HG02884 (cell line): ENCODE results near the gene CLBA1.

Experiments used
- ATAC-seq: cut with Tn5 transposase; IDR thresholded peaks from one replicate; pipeline ENCODE4 v1.9.1; 2021; ENCODE audit warnings: mild to moderate bottlenecking, moderate library complexity; ENCODE audit not compliant: unreplicated experiment

CLBA1 gene

DNA sequence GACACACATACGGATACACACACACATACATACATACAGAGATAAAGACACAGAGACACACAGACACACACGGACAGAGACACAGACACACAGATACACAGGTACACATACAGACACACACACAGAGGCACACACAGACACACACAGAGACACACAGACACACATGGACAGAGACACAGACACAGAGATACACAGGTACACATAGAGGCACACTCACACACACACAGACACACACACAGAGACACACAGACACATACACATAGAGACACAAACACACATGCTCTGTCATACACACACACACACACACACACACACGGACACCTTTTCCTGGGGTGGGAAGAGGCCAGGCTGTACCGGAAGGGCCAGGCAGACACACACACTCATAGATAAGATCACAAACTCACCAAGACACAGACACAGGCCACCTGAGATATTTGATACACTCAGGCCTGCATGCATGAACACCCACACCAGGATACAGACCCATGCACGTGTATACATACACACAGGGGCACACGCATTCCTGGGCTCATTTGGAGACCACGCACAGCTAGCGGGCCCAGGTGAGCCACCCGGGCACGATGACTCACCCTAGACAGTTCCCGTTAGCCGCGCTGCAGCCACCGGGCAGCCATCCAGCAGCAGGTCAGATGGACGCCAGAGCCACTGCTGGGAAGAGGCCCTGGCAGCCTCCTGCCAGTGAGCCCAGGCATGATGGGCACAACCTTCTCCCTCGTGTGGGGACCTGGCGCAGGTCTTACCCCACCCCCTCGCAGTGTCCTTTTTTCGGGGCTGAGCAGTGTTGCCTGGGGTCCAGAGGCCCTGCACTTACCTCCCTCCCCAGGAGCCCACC, 5.6 kb upstream of the CLBA1 start:
- ATAC-seq, result no peak

GRCh38 chr14:104980611-104981531, 4.7 kb upstream of the CLBA1 start:
- ATAC-seq, result no peak

DNA sequence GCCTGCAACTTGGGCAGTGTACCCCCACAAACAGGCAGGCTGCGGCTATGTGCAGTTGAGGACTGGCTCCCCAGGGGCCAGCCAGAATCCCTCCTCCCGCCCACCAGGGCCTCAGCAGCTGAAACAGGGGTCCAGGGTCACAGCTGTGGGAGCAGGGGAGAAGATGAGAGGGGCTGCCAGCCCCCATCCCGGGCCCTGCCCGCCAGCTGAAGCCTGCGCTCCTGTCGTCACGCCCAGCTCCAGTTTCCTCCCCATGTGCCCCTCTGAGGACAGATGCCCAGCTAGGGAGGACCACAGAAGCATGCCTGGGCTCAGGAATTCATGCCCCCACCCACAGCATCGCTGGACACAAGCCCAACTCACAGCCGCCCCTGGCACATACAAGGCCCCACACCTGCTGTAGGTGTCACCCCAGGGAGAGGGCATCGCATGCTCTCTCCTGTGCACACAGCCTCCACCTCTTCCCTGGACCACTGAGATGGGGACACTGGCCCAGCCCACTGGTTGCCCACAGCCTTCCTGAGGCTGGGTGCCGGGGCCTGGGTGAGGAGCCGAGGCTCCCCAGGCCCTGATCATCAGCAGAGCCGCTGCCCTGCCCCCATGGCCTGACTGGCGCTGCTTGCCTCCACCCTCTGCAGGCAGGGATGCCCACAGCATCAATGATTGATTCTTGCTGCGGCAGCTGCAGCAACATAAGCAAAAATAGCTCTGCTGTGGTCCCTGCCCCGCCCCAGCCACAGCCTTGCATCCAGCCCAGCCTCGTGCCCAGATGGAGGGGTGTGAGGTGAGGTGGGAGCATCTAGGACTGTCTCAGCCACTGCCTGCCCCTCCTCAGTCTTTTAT, 3.7 kb upstream of the CLBA1 start:
- ATAC-seq, result no peak

DNA sequence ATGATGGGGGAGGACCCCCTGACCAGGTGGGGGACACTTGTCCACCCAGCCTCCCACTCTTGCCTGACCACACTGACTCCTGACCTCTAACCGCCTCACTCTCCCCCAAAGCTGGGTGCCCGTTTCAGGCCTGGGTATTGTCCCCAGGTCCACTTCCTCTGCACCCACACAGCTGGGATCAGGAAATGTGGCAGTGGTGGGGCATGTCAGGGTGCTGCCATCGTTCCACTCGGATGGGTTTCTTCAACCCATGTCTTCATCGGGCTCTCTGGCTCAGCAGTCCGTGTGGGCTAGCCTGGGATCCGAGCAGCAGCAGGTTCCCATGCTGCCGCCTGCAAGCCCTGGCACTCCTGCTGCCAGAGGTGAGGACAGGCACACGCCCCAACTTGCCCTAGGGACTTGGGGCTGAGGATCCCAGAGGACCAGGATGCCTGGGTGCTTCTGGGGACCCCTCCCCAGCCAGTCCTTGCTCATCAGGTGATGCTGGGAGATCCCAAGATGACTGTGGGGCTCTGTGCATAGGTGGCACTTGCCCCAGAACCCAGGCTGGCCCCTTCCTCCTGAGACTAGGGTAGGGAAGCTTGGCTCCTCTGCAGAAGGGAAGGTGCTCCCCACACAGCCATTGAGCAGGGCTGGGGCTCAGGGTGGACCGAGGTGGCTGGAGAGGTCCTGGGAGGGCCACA, 2.9 kb upstream of the CLBA1 start:
- ATAC-seq, result no peak

GRCh38 chr14:104983231-104983721, 2.3 kb upstream of the CLBA1 start:
- ATAC-seq, result no peak

DNA sequence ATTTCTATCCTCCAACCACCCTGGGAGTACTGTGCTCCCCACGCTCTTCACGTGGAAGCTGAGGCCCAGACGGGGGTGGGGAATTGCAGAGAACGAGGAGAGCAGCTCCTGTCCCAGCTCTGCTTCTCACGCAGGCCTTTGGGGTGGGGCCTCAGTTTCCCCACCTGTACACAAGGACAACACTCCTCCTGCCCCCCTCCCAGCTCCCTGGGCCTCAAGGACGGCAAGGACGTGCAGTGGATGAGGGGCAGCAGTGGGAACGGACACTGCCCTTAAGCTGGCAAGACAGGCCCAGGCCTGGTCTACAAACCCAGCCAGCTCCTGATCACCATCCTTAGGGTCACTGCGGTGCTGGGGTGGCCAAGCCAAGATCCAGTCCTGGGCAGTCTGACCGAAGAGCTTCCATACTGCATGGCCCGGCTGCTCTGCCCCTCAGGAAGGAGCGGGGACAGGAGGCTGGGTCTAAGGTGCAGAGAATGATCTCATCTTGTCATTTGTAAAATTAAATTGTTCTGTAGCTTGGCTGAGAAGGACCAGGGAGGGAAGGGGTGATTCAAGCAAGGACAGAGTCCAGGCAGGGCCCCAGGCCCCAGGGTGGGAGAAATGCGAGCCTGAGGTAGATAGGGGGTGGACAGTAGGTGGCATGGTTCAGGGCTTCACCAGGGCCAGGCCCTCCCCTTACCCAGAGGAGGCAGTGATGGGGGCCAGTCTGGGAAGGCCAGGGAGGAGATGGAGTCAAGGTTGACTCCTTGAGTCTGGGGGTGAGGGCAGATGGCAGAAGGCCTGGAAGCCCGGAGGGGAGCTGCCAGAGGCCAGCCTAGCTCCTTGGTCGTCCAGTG, 1.3 kb upstream of the CLBA1 start:
- no peak for ATAC-seq

DNA sequence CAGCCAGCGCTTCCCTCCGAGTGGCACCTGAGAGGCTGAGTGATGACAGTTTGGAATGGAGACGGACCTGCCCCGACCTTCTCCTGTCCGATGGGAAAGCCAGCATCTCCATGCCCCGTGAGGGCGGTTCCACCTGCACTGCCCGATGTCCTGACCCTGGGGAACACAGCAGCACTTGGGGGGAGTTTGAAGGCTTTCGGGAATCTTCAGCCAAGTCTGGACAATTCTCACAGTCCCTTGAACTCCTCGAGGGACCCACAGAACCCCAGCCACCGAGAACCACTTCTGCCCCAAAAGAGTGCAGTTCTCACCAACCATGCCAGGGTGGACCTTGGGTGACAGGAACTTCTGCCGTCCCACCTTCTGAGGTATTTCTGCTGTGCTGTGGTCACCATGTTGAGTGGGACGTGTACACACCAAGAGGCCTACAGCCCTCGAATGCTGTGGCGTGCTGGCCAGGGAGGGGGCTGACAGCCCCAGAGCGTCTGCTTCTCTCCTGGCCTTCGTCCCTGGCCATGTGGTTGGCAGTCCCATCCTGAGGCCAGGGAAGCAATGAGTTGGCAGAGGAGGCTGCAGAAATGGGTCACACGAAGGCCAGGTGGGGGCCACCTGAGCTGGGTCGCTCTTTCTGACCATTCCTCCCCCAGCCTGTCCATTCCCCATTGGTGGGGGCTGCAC, 1.0 kb downstream of the CLBA1 start:
- no peak for ATAC-seq

- no peak for ATAC-seq
Measured at GRCh38 chr14:104989236-104989950, 3.8 kb downstream of the CLBA1 start.

- ATAC-seq, result no peak
Measured at GRCh38 chr14:104989951-104990303, 4.3 kb downstream of the CLBA1 start.

- ATAC-seq, result no peak
Measured at GRCh38 chr14:104991896-104992230, 6.3 kb downstream of the CLBA1 start.

DNA sequence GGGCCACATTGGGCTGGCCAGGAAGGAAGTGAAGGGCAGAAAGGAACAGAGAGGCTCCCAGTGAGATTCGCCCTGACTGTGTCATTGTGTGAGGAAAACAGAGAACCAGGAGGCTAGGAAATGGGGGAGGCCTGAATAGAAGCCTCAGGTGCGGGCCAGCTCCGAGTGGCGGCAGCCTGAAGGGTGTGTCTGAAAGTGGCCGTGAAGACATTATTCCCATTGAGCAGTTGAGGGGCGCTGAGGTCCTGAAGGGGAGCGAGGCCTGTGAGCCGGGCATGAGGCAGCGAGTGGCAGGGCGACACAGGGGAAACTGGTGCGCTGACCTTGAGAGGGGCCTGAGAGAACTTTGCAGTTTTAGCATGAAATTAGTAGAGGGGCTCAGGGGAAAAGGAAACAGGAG, 6.9 kb downstream of the CLBA1 start:
- no peak for ATAC-seq

- ATAC-seq, result no peak
Measured at GRCh38 chr14:104993306-104993705, 7.7 kb downstream of the CLBA1 start.

GRCh38 chr14:104993808-104994591, 8.4 kb downstream of the CLBA1 start:
- no peak for ATAC-seq

DNA sequence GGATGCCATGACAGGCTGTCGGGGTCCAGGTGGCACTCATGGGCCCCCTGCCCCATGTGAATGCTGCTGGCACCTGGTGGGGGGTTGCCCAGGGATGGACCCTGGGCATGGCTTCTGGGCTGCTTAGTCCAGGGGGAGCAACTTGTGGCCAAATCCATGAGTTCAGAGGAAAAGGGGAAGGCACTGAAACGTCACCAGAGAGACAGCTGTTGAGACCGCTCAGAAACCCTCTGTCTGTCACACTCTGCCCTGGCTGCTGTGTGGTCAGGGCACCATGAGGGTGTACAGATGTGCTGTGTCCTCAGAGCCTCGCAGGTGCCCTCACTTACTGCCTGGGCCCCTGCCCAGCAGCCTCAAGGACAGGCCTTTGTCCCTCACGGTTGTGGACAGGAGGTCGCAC, 9.4 kb downstream of the CLBA1 start:
- no peak for ATAC-seq

DNA sequence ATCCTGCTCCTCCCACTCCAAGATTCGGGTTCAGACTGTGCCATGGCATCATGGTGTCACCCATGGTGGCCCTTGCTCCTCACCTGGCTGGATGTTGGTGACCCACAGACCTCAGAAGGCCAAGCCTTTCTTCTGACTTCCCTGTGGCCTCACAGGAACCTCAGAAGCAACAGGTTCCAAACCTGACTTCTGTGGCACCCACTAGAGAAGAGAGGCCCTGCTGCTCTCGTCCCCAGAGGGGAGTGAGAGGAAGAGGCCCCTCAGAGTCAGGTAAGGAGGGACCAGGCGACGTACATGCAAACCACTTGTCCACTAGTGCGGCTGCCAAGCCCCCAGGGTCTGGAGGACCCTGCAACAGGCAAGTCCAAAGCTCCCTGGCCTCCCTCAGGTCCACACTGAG, 10.4 kb downstream of the CLBA1 start:
- ATAC-seq, result no peak

GRCh38 chr14:104996483-104996882, 10.9 kb downstream of the CLBA1 start:
- no peak for ATAC-seq

DNA sequence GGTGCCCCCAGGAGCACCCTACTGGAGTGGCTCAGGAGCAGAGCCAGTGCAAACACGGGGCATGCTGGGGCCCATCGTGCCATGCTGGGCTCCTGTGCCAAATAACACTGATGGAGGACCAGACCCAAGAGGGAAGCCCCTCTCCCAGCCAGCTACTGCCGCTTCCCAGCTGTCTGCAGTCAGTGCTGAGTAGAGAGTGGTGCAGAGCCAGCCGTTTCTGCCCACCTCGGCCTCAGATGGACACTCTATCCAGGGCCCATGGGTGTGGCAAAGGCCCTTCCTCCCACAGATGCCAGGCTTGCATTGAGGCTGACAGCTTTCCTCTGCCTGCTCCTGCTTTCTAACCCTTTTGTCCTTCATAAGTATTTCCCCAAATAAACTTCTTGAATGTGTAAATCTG, 13.2 kb downstream of the CLBA1 start:
- ATAC-seq, result no peak

GRCh38 chr14:104999361-104999760, 13.8 kb downstream of the CLBA1 start:
- ATAC-seq, result no peak
